ENCODE data around the gene LMLN.
"Not testable (repeated sequence)": the region's sequence is repeated elsewhere in the genome, so short reads cannot be mapped to it uniquely, and the experiment has no call there.

The LMLN gene

DNA sequence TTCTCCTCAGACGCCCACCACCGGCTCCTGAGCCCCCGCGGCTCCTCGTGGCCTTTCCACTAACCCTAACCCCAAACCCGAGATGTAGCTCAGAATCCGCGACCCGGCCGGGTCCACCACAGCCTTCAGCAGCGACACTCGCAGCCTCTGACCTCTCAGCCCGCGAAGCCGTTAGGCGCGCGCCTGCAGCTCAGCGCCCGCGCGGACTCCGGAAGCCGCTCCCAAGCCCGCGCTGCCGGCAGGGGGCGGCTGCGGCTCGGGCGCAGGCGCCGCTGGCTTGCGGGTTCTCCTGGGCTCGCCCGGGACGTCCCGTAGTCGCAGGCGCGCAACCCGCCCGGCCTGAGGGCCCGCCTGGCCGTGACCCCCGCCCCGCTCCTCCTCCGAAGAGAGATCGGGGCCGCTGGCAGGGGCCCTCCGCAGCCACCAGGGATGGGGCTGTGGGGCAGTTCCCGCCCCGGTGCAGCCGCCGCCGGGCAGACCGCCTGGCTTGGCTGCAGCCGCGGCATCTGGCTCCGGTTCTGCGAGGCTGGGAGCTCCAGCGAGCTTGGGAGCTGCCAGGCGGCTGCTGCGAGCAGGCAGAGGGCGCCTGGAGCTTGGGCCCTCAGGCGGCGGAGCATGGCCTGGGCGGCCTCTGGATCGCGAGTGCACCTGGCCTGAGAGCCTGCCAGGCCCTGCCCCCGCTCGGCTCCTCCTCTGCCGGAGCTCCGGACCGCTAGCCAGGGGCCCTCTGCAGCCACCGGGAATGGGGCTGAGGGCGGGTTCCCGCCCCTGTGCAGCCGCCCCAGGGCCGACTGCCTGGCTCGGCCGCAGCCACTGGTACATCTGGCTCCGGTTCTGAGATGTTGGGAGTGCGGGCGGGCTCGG, 120.7 kb downstream of the LMLN start:
- H3K27me3 ChIP-seq (replicated peaks; ENCODE audit: control insufficient read depth, insufficient read depth, low read length) = no peaks in the 10 kb centered on the region; the same call in 1 of the 2 replicates
- TF ChIP-seq, protein P1, sequence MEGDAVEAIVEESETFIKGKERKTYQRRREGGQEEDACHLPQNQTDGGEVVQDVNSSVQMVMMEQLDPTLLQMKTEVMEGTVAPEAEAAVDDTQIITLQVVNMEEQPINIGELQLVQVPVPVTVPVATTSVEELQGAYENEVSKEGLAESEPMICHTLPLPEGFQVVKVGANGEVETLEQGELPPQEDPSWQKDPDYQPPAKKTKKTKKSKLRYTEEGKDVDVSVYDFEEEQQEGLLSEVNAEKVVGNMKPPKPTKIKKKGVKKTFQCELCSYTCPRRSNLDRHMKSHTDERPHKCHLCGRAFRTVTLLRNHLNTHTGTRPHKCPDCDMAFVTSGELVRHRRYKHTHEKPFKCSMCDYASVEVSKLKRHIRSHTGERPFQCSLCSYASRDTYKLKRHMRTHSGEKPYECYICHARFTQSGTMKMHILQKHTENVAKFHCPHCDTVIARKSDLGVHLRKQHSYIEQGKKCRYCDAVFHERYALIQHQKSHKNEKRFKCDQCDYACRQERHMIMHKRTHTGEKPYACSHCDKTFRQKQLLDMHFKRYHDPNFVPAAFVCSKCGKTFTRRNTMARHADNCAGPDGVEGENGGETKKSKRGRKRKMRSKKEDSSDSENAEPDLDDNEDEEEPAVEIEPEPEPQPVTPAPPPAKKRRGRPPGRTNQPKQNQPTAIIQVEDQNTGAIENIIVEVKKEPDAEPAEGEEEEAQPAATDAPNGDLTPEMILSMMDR (IDR thresholded peaks at IDR 0.05; ENCODE audit: insufficient read depth, low read length, poor library complexity, severe bottlenecking) = peak; percentile 16
- peak overlapping the region; percentile 6; the same call in 1 of the 2 replicates for H3K4me3 ChIP-seq (replicated peaks; ENCODE audit: low read depth, low read length)

DNA sequence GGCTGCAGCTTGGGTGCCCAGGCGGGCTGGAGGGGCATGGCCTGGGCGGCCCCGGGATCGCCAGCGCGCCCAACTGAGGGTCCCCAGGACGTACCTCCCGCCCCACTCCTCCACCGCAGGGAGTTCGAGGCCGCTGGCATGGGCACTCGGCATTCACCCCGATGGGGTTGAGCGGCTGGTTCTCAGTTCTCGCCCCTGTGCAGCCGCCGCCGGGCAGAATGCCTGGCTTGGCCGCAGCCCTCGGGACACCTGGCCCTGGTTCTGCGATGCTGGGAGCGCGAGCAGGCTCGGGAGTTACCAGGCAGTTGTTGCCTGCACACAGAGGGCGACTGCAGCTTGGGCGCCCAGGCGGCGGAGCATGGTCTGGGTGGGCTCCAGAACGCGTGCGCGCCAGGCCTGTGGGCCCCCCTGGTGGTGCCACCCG, 121.4 kb downstream of the LMLN start:
- H3K4me3 ChIP-seq (replicated peaks; ENCODE audit: low read depth, low read length) = no peak overlapping the region
- no peaks in the 10 kb centered on the region for H3K36me3 ChIP-seq (ENCODE audit: control insufficient read depth, insufficient read depth, low read length)
- TF ChIP-seq, protein P1 (IDR thresholded peaks at IDR 0.05; ENCODE audit: insufficient read depth, low read length, poor library complexity, severe bottlenecking) = no peak
- no peak for DNase-seq (ENCODE audit: extremely low read depth, insufficient read length)
- no peaks in the 10 kb centered on the region; the same call in 1 of the 2 replicates for H3K27me3 ChIP-seq (replicated peaks; ENCODE audit: control insufficient read depth, insufficient read depth, low read length)

More for the DNA sequence above, 120.7 kb downstream of the LMLN start:
- peak; percentile 73 for DNase-seq (ENCODE audit: extremely low read depth, insufficient read length)
- H3K36me3 ChIP-seq (ENCODE audit: control insufficient read depth, insufficient read depth, low read length) = no peaks in the 10 kb centered on the region

DNA sequence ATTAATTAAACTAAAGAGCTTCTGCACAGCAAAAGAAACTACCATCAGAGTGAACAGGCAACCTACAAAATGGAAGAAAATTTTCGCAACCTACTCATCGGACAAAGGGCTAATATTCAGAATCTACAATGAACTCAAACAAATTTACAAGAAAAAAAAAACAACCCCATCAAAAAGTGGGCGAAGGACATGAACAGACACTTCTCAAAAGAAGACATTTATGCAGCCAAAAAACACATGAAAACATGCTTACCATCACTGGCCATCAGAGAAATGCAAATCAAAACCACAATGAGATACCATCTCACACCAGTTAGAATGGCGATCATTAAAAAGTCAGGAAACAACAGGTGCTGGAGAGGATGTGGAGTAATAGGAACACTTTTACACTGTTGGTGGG, 122.2 kb downstream of the LMLN start:
- H3K4me3 ChIP-seq (replicated peaks; ENCODE audit: low read depth, low read length); H3K27me3 ChIP-seq (replicated peaks; ENCODE audit: control insufficient read depth, insufficient read depth, low read length); H3K36me3 ChIP-seq (ENCODE audit: control insufficient read depth, insufficient read depth, low read length); DNase-seq (ENCODE audit: extremely low read depth, insufficient read length): not testable (repeated sequence)

DNA sequence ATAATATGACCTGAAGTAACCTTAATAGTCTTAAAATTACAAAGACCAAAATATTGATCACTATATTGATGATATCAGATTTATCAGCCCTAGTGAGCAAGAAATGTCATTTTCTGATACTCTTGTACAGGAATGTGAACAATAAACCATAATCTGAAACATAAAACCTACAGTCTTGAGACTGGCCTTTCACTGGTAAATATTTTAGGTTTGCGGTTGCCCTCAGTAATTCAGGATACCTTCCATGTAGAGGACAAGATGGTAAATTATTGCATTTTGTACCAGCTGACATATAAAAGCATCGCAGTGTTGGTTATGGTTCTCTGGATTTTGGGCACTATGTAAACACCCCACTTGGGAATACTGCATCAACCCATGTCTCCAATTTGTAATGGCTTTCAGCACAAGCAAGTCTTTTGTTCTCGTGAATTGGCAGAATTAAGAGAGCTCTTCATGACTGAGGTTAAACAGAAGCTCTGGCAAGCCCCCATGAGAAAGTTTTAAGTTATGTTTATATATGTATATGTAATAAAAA, 128.5 kb downstream of the LMLN start:
- H3K27me3 ChIP-seq (replicated peaks; ENCODE audit: control insufficient read depth, insufficient read depth, low read length) = no peaks in the 10 kb centered on the region; the same call in 1 of the 2 replicates
- no peak overlapping the region for H3K4me3 ChIP-seq (replicated peaks; ENCODE audit: low read depth, low read length)
- TF ChIP-seq, protein P1 (IDR thresholded peaks at IDR 0.05; ENCODE audit: insufficient read depth, low read length, poor library complexity, severe bottlenecking) = no peak
- no peak for DNase-seq (ENCODE audit: extremely low read depth, insufficient read length)
- no peaks in the 10 kb centered on the region for H3K36me3 ChIP-seq (ENCODE audit: control insufficient read depth, insufficient read depth, low read length)

DNA sequence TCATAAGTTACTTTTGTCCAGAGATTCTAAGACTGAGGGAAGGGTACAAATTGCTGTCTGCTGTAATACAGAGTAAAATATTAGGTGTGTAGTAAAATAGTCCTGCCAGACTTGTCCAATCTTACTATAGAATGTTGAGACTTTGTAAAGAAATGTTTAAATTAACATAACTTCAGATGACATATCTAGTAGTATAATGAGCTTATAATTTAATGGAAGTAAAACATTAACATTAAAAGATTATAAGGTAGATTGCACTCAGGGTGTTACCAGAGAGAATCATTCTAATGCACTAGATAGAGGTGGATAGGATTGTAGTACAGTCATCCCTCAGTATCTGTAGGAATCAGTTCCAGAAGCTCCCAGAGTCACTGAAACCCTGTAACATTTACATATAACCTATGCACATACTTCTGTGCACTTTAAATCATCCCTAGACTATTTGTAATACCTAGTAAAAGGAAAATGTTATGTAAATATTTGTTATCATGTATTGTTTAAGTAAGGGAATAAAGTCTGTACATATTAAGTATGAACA, 130.8 kb downstream of the LMLN start:
- Histone ChIP-seq H3K4me3 (replicated peaks; ENCODE audit: low read depth, low read length) (no peak overlapping the region), H3K27me3 (replicated peaks; ENCODE audit: control insufficient read depth, insufficient read depth, low read length) (no peaks in the 10 kb centered on the region; the same call in 1 of the 2 replicates)

More for the DNA sequence above, 130.8 kb downstream of the LMLN start:
- TF ChIP-seq, protein P1 (IDR thresholded peaks at IDR 0.05; ENCODE audit: insufficient read depth, low read length, poor library complexity, severe bottlenecking) = no peak
- H3K36me3 ChIP-seq (ENCODE audit: control insufficient read depth, insufficient read depth, low read length) = no peaks in the 10 kb centered on the region
- no peak for DNase-seq (ENCODE audit: extremely low read depth, insufficient read length)

All from GM06990 (cell line).